Endodermal cell (in vitro differentiated cells): ENCODE measurements around the gene RAB4B. TPM values are rescaled to one million over a fixed set of nuclear protein-coding genes. Genes with fewer than 3 reads are reported as not detected.

Experiments used
- DNase-seq: peaks from one replicate; pipeline ENCODE4 v3.0.0-alpha.2; 2017
- H3K27ac ChIP-seq: 2 replicates; pipeline ENCODE4 v1.5.1; 2013; ENCODE audit warnings: mild to moderate bottlenecking, low read depth, low read length, moderate library complexity
- H3K27me3 ChIP-seq: 2 replicates; pipeline ENCODE4 v1.6.1; 2013; ENCODE audit warnings: mild to moderate bottlenecking, low read length, moderate library complexity; ENCODE audit not compliant: insufficient read depth, control insufficient read depth, poor library complexity, severe bottlenecking
- H3K36me3 ChIP-seq: 2 replicates; pipeline ENCODE4 v1.7.0; 2013; ENCODE audit warnings: mild to moderate bottlenecking, low read length, moderate library complexity; ENCODE audit not compliant: control insufficient read depth, insufficient read depth
- H3K4me1 ChIP-seq: one replicate; pipeline ENCODE4 v1.7.0; 2013; ENCODE audit warnings: low read length; ENCODE audit not compliant: control insufficient read depth, insufficient read depth
- H3K4me3 ChIP-seq: 2 replicates; pipeline ENCODE4 v1.5.1; 2013; ENCODE audit warnings: mild to moderate bottlenecking, low read length, moderate library complexity
- H3K9ac ChIP-seq: 2 replicates; pipeline ENCODE4 v1.6.1; 2013; ENCODE audit warnings: mild to moderate bottlenecking, low read length, moderate library complexity; ENCODE audit not compliant: poor library complexity, severe bottlenecking; ENCODE audit errors: extremely low read depth
- H3K9me3 ChIP-seq: 2 replicates; pipeline ENCODE4 v1.6.1; 2013; ENCODE audit warnings: mild to moderate bottlenecking, low read length, moderate library complexity; ENCODE audit not compliant: control insufficient read depth
- H3K27ac Mint-ChIP-seq: 2 replicates; pipeline ENCODE4 v1.8.0; 2020; ENCODE audit warnings: mixed read lengths
- H3K27me3 Mint-ChIP-seq: 2 replicates; pipeline ENCODE4 v1.8.0; 2021; ENCODE audit warnings: mild to moderate bottlenecking, mixed read lengths; ENCODE audit not compliant: insufficient read depth
- H3K36me3 Mint-ChIP-seq: 2 replicates; pipeline ENCODE4 v1.8.0; 2020; ENCODE audit warnings: low read depth, mixed read lengths
- H3K4me1 Mint-ChIP-seq: 2 replicates; pipeline ENCODE4 v1.8.0; 2020; ENCODE audit warnings: mixed read lengths
- H3K4me3 Mint-ChIP-seq: 2 replicates; pipeline ENCODE4 v1.8.0; 2020; ENCODE audit warnings: mild to moderate bottlenecking, moderate library complexity, mixed read lengths
- H3K9me3 Mint-ChIP-seq: 2 replicates; pipeline ENCODE4 v1.8.0; 2020; ENCODE audit warnings: mild to moderate bottlenecking, mixed read lengths
- WGBS, 2 experiments: methylation state at CpG; one replicate each; pipeline versions ENCODE4 v1.1.5 to v1.1.7; 2013; ENCODE audit warnings: missing lambda C conversion rate in 2 of 2, mixed read lengths in 1 of 2; ENCODE audit not compliant: insufficient coverage in 1 of 2, insufficient read length in 1 of 2; 5-methylcytosine and 5-hydroxymethylcytosine counted together
- total RNA-seq, 2 donors: library from RNA; stranded (reverse); fragmentation: NEBNext Ultra II Directional in 1 of 2; extraction: Animal tissue kit (Norgen Biotek cat#: 25700) in 1 of 2; gene quantifications; 2 replicates in 1 of 2; 3 replicates in 1 of 2; pipeline ENCODE4 v1.2.1, GENCODE V29; 2021
- TF ChIP-seq, protein P1 (sequence below): fragments of 200-600 bp; sonication (generic); conservative IDR thresholded peaks from 2 replicates; pipeline ENCODE4 v1.5.0; 2021; ENCODE audit warnings: antibody characterized with exemption, mild to moderate bottlenecking

Gene RAB4B
- total RNA-seq, 2 donors from 2014 or later: 29.2 to 34.1 TPM

DNA sequence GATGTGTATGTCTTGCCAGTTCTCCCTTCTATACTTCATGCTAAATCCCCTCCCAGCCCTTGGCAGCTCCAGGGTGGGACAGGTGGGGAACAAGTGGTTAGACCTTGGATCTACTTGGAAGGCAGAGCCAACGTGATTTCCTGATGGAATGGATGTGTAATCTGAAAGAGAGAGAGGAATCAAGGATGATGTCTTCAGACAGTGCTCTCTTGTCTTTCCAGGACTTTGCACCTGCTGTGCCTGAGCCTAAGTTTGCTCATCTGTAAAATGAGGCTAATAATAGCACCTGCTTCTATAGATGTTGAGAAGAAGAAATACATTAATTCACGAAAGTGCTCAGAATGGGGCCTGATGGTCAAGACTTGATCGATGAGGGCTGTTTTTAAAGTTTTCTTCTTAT is 13.9 kb downstream of the RAB4B start:
- H3K36me3 Mint-ChIP-seq: peaks cover 20% of the 10 kb centered on the region
- no peaks in the 10 kb centered on the region for H3K27me3 Mint-ChIP-seq
- WGBS, 2 experiments: 89% methylated on average over 3 of the region's 3 CpGs
- H3K27me3 ChIP-seq: no peaks in the 10 kb centered on the region
- TF ChIP-seq, protein P1, sequence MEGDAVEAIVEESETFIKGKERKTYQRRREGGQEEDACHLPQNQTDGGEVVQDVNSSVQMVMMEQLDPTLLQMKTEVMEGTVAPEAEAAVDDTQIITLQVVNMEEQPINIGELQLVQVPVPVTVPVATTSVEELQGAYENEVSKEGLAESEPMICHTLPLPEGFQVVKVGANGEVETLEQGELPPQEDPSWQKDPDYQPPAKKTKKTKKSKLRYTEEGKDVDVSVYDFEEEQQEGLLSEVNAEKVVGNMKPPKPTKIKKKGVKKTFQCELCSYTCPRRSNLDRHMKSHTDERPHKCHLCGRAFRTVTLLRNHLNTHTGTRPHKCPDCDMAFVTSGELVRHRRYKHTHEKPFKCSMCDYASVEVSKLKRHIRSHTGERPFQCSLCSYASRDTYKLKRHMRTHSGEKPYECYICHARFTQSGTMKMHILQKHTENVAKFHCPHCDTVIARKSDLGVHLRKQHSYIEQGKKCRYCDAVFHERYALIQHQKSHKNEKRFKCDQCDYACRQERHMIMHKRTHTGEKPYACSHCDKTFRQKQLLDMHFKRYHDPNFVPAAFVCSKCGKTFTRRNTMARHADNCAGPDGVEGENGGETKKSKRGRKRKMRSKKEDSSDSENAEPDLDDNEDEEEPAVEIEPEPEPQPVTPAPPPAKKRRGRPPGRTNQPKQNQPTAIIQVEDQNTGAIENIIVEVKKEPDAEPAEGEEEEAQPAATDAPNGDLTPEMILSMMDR: no peak
- H3K4me3 ChIP-seq: no peak overlapping the region
- H3K4me1 ChIP-seq: no peaks in the 10 kb centered on the region
- H3K27ac ChIP-seq: peak overlapping the region; percentile 2
- H3K9ac ChIP-seq: no peak overlapping the region
- H3K9me3 ChIP-seq: no peaks in the 10 kb centered on the region
- H3K4me3 Mint-ChIP-seq: no peak overlapping the region
- H3K4me1 Mint-ChIP-seq: no peaks in the 10 kb centered on the region
- H3K36me3 ChIP-seq: peaks cover 4% of the 10 kb centered on the region
- no peaks in the 10 kb centered on the region for H3K9me3 Mint-ChIP-seq
- no peak for DNase-seq
- no peak overlapping the region for H3K27ac Mint-ChIP-seq

DNA sequence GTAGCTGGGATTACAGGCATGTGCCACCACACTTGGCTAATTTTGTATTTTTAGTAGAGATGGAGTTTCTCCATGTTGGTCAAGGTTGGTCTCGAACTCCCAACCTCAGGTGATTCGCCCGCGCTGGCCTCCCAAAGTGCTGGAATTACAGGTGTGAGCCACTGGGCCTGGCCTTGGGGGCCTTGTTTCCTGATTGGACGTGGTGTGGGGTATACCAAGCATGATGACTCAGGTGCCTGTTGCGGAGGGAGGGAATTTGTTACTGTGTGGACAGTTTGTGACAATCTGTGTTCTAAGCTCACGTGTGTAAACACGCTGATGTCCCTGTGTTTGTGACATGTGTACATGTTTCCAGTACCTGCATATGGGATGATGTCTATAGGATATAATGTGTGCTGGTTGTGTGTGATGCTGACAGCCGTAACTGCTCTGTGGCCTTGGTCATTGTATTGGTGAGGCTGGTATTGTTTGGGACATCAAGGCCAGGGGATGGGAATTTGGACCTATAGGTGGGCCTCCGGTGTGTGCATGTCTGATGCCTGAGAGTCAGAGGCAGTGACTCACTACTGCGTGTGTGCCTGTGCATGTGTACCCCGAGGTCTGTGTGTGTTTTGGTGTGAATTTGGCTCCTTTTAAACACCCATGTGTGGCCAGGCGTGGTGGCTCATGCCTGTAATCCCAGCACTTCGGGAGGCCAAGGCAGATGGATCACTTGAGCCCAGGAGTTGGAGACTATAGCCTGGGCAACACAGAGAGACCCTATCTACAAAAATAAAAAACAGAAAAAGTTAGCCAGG is 19.3 kb downstream of the RAB4B start:
- Mint-ChIP-seq H3K27ac (peak overlapping the region; percentile 17), H3K36me3 (peaks cover 20% of the 10 kb centered on the region), H3K4me3 (no peak overlapping the region), H3K9me3 (no peaks in the 10 kb centered on the region), H3K27me3 (no peaks in the 10 kb centered on the region), H3K4me1 (peaks cover 21% of the 10 kb centered on the region)
- H3K27me3 ChIP-seq: no peaks in the 10 kb centered on the region
- no peak overlapping the region for H3K9ac ChIP-seq
- TF ChIP-seq, protein P1: no peak
- WGBS, 2 experiments: 94% methylated on average over 5 to 14 of the region's 14 CpGs
- no peak overlapping the region for H3K27ac ChIP-seq
- no peak overlapping the region for H3K4me3 ChIP-seq
- DNase-seq: no peak
- H3K9me3 ChIP-seq: no peaks in the 10 kb centered on the region
- peaks cover 26% of the 10 kb centered on the region for H3K36me3 ChIP-seq
- H3K4me1 ChIP-seq: peaks cover 13% of the 10 kb centered on the region

DNA sequence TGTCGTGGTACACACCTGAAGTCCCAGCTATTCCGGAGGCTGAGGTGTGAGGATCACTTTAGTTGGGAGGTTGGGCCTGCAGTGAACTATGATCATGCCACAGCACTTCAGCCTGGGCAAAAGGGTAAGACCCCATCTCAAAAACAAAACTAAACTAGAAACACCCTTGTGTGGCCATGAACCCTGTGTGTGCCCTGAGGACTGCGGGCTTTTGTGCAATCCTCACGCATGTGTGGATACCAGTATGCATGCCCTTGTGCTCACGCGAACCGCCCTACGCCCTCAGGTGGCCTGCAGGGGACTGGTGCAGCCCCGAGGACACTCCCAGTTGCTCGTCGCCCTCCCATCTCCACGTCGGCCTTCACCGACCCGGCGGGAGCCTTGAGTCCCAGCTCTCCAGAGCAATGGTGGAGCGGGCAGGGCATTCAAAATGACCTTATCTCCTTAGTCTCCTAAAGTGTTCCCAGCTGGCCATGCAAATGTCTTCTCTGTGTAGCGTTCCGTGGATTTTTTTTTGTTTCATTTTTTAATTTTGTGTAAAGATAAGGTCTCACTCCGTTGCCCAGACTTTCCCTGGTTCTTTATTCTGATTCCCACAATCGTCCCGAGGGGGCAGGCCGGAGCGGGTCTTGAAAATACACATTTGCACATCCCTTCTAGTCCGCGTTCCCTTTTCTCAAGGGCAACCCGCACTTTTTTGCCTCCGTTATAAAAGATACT is 20.1 kb downstream of the RAB4B start:
- Mint-ChIP-seq H3K36me3 (peaks cover 26% of the 10 kb centered on the region), H3K4me3 (peak overlapping the region; percentile 91), H3K27me3 (no peaks in the 10 kb centered on the region), H3K27ac (peak overlapping the region; percentile 100), H3K4me1 (peaks cover 28% of the 10 kb centered on the region), H3K9me3 (no peaks in the 10 kb centered on the region)
- H3K27ac ChIP-seq: peak overlapping the region; percentile 77
- H3K36me3 ChIP-seq: peaks cover 31% of the 10 kb centered on the region
- TF ChIP-seq, protein P1: peak; percentile 67
- peak; percentile 94 for DNase-seq
- WGBS, 2 experiments: 17 to 21% methylated on average over 12 to 28 of the region's 28 CpGs
- H3K9ac ChIP-seq: peak overlapping the region; percentile 90
- H3K4me1 ChIP-seq: peaks cover 17% of the 10 kb centered on the region
- H3K4me3 ChIP-seq: peak overlapping the region; percentile 89
- H3K9me3 ChIP-seq: no peaks in the 10 kb centered on the region
- no peaks in the 10 kb centered on the region for H3K27me3 ChIP-seq
